Breast epithelium (tissue), 3 donors: ENCODE data around the gene CXCL1.

Experiments
- POLR2AphosphoS5 ChIP-seq, 3 donors: sonication (generic); formaldehyde crosslinking; IDR thresholded peaks; one replicate each; pipeline ENCODE4 v1.6.1; 2017; ENCODE audit warnings: antibody characterized with exemption in 3 of 3
- TF ChIP-seq, protein P1 (sequence below), 3 donors: fragments of 450-650 bp; IDR thresholded peaks; one replicate each; pipeline ENCODE4 v1.5.1; 2016 to 2017; ENCODE audit warnings: antibody characterized with exemption in 3 of 3, mild to moderate bottlenecking in 3 of 3, moderate library complexity in 3 of 3

- TF ChIP-seq, protein P1, sequence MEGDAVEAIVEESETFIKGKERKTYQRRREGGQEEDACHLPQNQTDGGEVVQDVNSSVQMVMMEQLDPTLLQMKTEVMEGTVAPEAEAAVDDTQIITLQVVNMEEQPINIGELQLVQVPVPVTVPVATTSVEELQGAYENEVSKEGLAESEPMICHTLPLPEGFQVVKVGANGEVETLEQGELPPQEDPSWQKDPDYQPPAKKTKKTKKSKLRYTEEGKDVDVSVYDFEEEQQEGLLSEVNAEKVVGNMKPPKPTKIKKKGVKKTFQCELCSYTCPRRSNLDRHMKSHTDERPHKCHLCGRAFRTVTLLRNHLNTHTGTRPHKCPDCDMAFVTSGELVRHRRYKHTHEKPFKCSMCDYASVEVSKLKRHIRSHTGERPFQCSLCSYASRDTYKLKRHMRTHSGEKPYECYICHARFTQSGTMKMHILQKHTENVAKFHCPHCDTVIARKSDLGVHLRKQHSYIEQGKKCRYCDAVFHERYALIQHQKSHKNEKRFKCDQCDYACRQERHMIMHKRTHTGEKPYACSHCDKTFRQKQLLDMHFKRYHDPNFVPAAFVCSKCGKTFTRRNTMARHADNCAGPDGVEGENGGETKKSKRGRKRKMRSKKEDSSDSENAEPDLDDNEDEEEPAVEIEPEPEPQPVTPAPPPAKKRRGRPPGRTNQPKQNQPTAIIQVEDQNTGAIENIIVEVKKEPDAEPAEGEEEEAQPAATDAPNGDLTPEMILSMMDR (IDR thresholded peaks at IDR 0.05), result no peak
- TF ChIP-seq POLR2AphosphoS5 (IDR thresholded peaks at IDR 0.05), result no peak
Observed at GRCh38 chr4:73867783-73868182, 1.4 kb upstream of the CXCL1 start.
